PC-9 (cell line): ENCODE measurements around the gene XYLT2. TPM values are rescaled to one million over a fixed set of nuclear protein-coding genes. Genes with fewer than 3 reads are reported as not detected.

ENCODE experiments used
- BruUV-seq: library from RNA; stranded (reverse); fragments of 400-500 nt; replicated peaks from 2 replicates; lab custom pipeline; 2021; lab: Mats Ljungman, UMichigan
- CTCF ChIA-PET: fragments of 300-600 bp; sonication (Branson Sonifier 250); formaldehyde crosslinking; loops from one replicate; lab custom pipeline; 2022; ENCODE audit warnings: antibody characterized with exemption; lab: Charles Lee
- POLR2A ChIA-PET: fragments of 300-600 bp; sonication (Branson Sonifier 250); formaldehyde crosslinking; loops from one replicate; lab custom pipeline; 2022; ENCODE audit warnings: antibody characterized with exemption; ENCODE audit not compliant: unreplicated experiment; lab: Charles Lee
- DNase-seq, 2 experiments: peaks; one replicate each; pipeline versions ENCODE4 v3.0.0 to v3.0.0-alpha.2; 2015 to 2022; ENCODE audit warnings: mixed read lengths in 1 of 2
- H2AFZ ChIP-seq: fragments of 200-600 bp; sonication (generic); 2 replicates; pipeline ENCODE4 v1.8.1; 2017; ENCODE audit warnings: antibody characterized with exemption
- H3F3A ChIP-seq: fragments of 200-600 bp; sonication (generic); 2 replicates; pipeline ENCODE4 v1.8.1; 2017; ENCODE audit warnings: antibody characterized with exemption, mild to moderate bottlenecking, low read depth; ENCODE audit not compliant: insufficient read depth
- H3K27ac ChIP-seq: fragments of 200-600 bp; sonication (generic); 2 replicates; pipeline ENCODE4 v1.6.1; 2016; ENCODE audit warnings: mixed run types
- H3K27me3 ChIP-seq: fragments of 200-600 bp; sonication (generic); 2 replicates; pipeline ENCODE4 v1.6.1; 2016; ENCODE audit warnings: low read depth, mixed run types; ENCODE audit not compliant: insufficient read depth
- H3K36me3 ChIP-seq: fragments of 200-600 bp; sonication (generic); 2 replicates; pipeline ENCODE4 v1.6.1; 2016; ENCODE audit warnings: low read depth, mixed run types
- H3K4me1 ChIP-seq: fragments of 200-600 bp; sonication (generic); replicated peaks from 2 replicates; pipeline ENCODE4 v1.6.1; 2016; ENCODE audit warnings: mixed run types; ENCODE audit not compliant: insufficient read depth
- H3K4me2 ChIP-seq: fragments of 200-600 bp; sonication (generic); 2 replicates; pipeline ENCODE4 v1.6.1; 2017; ENCODE audit warnings: mixed run types
- H3K4me3 ChIP-seq: fragments of 200-600 bp; sonication (generic); 2 replicates; pipeline ENCODE4 v1.6.1; 2016; ENCODE audit warnings: mixed run types
- H3K79me2 ChIP-seq: fragments of 200-600 bp; sonication (generic); 2 replicates; pipeline ENCODE4 v1.6.1; 2017; ENCODE audit warnings: low read depth, mixed run types
- H3K9me2 ChIP-seq: fragments of 200-600 bp; sonication (generic); 2 replicates; pipeline ENCODE4 v1.8.1; 2017; ENCODE audit warnings: mild to moderate bottlenecking; ENCODE audit not compliant: insufficient read depth
- H3K9me3 ChIP-seq: fragments of 200-600 bp; sonication (generic); 2 replicates; pipeline ENCODE4 v1.8.1; 2016; ENCODE audit warnings: low read depth; ENCODE audit not compliant: insufficient read depth
- H4K20me1 ChIP-seq: fragments of 200-600 bp; sonication (generic); 2 replicates; pipeline ENCODE4 v1.8.1; 2017; ENCODE audit not compliant: insufficient read depth
- CTCF ChIP-seq: fragments of 200-600 bp; sonication (generic); conservative IDR thresholded peaks from 2 replicates; pipeline ENCODE4 v1.6.1; 2017; ENCODE audit warnings: mixed run types, antibody characterized with exemption, mild to moderate bottlenecking, moderate library complexity
- EZH2 ChIP-seq: fragments of 200-600 bp; sonication (generic); IDR thresholded peaks from 2 replicates; pipeline ENCODE4 v1.8.0; 2017; ENCODE audit warnings: antibody characterized with exemption, low read depth
- intact Hi-C: fragments of 100-400 bp; cut with micrococcal nuclease; formaldehyde crosslinking; loops from one replicate; pipeline ENCODE4 v1.10.0; 2022; ENCODE audit not compliant: unreplicated experiment
- total RNA-seq: library from RNA; stranded (reverse); gene quantifications from 2 replicates; pipeline ENCODE4 v1.2.3, GENCODE V29; 2021

Gene XYLT2
- total RNA-seq, 1 experiment from 2014 or later = 37.5 TPM

GRCh38 chr17:50354776-50355175, 8.8 kb downstream of the XYLT2 start:
- DNase-seq = no peak
- Histone ChIP-seq H3K4me1 (no peaks in the 10 kb centered on the region), H4K20me1 (peaks cover 3% of the 10 kb centered on the region; the same call in 1 of the 2 replicates), H3K9me2 (no peaks in the 10 kb centered on the region), H3K79me2 (no peaks in the 10 kb centered on the region), H3K9me3 (no peaks in the 10 kb centered on the region), H3K27ac (no peak overlapping the region), H3K36me3 (0 out of 2 replicates have a peak, but pooled peaks cover 7% of the 10 kb centered on the region), H3K4me2 (no peak overlapping the region), H2AFZ (no peak overlapping the region), H3K27me3 (no peaks in the 10 kb centered on the region), H3F3A (no peaks in the 10 kb centered on the region), H3K4me3 (no peak overlapping the region)
- TF ChIP-seq EZH2 (no peak), CTCF (no peak)
- intact Hi-C loops = no loop called here
- no TSS peak for BruUV-seq
- ChIA-PET POLR2A (no interaction called here), CTCF (no interaction called here)

DNA sequence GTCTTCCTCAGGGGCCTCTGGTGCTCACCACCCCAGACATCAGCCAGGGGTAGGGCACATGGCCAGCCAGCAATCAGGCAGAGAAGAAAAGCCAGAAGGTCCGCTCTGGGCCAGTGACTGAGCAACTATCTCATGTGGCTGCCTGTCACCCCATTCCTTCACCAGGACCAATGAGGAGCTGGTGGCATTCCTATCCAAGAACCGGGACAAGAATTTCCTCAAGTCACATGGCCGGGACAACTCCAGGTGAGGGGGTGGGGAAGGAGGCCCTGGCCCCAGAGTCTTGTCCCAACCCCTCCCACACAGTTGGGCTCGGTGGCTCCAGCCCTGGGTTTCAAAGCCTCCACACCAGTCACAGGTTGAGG, 9.4 kb downstream of the XYLT2 start:
- intact Hi-C loops = no loop called here
- Histone ChIP-seq H3K79me2 (no peaks in the 10 kb centered on the region), H3K4me1 (no peaks in the 10 kb centered on the region), H3K9me3 (no peaks in the 10 kb centered on the region), H3K4me2 (no peak overlapping the region), H4K20me1 (peaks cover 3% of the 10 kb centered on the region; the same call in 1 of the 2 replicates), H3K27ac (no peak overlapping the region), H3K9me2 (no peaks in the 10 kb centered on the region), H3K36me3 (0 out of 2 replicates have a peak, but pooled peaks cover 7% of the 10 kb centered on the region), H3K27me3 (no peaks in the 10 kb centered on the region), H3K4me3 (no peak overlapping the region), H3F3A (no peaks in the 10 kb centered on the region), H2AFZ (no peak overlapping the region)
- TF ChIP-seq EZH2 (no peak), CTCF (no peak)
- POLR2A ChIA-PET = interaction anchor here (0.6 kb wide), 1 partner anchor 201 kb away, joined by 3 read pairs; no protein-coding TSS in a partner anchor
- DNase-seq = no peak
- no TSS peak for BruUV-seq
- CTCF ChIA-PET = no interaction called here

GRCh38 chr17:50355701-50356341, 9.9 kb downstream of the XYLT2 start:
- Histone ChIP-seq H3K4me1 (no peaks in the 10 kb centered on the region), H2AFZ (no peak overlapping the region), H3K27me3 (no peaks in the 10 kb centered on the region), H3K4me2 (no peak overlapping the region), H4K20me1 (peaks cover 3% of the 10 kb centered on the region; the same call in 1 of the 2 replicates), H3K79me2 (no peaks in the 10 kb centered on the region), H3K9me2 (no peaks in the 10 kb centered on the region), H3K36me3 (0 out of 2 replicates have a peak, but pooled peaks cover 7% of the 10 kb centered on the region), H3F3A (no peaks in the 10 kb centered on the region), H3K9me3 (no peaks in the 10 kb centered on the region), H3K4me3 (no peak overlapping the region), H3K27ac (no peak overlapping the region)
- no TSS peak for BruUV-seq
- DNase-seq = no peak
- POLR2A ChIA-PET = interaction anchor here (0.5 to 0.6 kb wide), 2 partner anchors 202 to 871 kb away, joined by 3 to 12 read pairs; no protein-coding TSS in a partner anchor
- intact Hi-C loops = no loop called here
- TF ChIP-seq EZH2 = no peak
- no peak for TF ChIP-seq CTCF
- CTCF ChIA-PET = no interaction called here
